Uterus (tissue), 4 donors: ENCODE data around the gene SETX. TPM values are rescaled to one million over a fixed set of nuclear protein-coding genes. Genes with fewer than 3 reads are reported as not detected.

ENCODE experiments used
- DNase-seq, 2 donors: peaks; one replicate each; pipeline ENCODE4 v3.0.0-alpha.2; 2019 to 2020
- H3K27ac ChIP-seq, 2 donors: fragments of 200-600 bp; sonication (generic); 1 replicate in 1 of 2; 2 replicates in 1 of 2; pipeline ENCODE4 v1.5.1; 2016 to 2018
- H3K27me3 ChIP-seq, 2 donors: fragments of 200-600 bp; sonication (generic); one replicate each; pipeline ENCODE4 v1.5.1; 2018 to 2019; ENCODE audit warnings: control low read depth in 1 of 2
- H3K36me3 ChIP-seq, 2 donors: fragments of 200-600 bp; sonication (generic); one replicate each; pipeline ENCODE4 v1.5.1; 2019; ENCODE audit warnings: control low read depth in 1 of 2
- H3K4me1 ChIP-seq, 2 donors: fragments of 200-600 bp; sonication (generic); one replicate each; pipeline ENCODE4 v1.5.1; 2018 to 2019; ENCODE audit warnings: control low read depth in 1 of 2
- H3K4me3 ChIP-seq, 2 donors: fragments of 200-600 bp; sonication (generic); 1 replicate in 1 of 2; 2 replicates in 1 of 2; pipeline ENCODE4 v1.5.1; 2018 to 2019; ENCODE audit warnings: mild to moderate bottlenecking in 1 of 2
- H3K9me3 ChIP-seq, 2 donors: fragments of 200-600 bp; sonication (generic); one replicate each; pipeline ENCODE4 v1.5.1; 2019; ENCODE audit warnings: control low read depth in 1 of 2
- POLR2A ChIP-seq, 2 donors: fragments of 450-650 bp; IDR thresholded peaks; one replicate each; pipeline ENCODE4 v1.6.1; 2016; ENCODE audit warnings: antibody characterized with exemption in 2 of 2, mild to moderate bottlenecking in 1 of 2, moderate library complexity in 1 of 2
- intact Hi-C: fragments of 100-400 bp; cut with DNase I; formaldehyde crosslinking; loops from one replicate; pipeline ENCODE4 v1.15.1; 2023; ENCODE audit warnings: low total_unique reads
- total RNA-seq, 4 donors: library from RNA; depleted of rRNA in 3 of 4; stranded (reverse); fragments of >200 nt in 3 of 4; gene quantifications; one replicate each; pipeline versions ENCODE4 v1.1.0 to v1.2.4, GENCODE V29; 2014 to 2023
- TF ChIP-seq, protein P1 (sequence below), 4 experiments: fragments of 200-600 bp in 2 of 4; fragments of 450-650 bp in 2 of 4; sonication (generic) in 2 of 4; IDR thresholded peaks; one replicate each; pipeline ENCODE4 v1.5.1; 2016 to 2019; ENCODE audit warnings: antibody characterized with exemption in 4 of 4, mild to moderate bottlenecking in 2 of 4, moderate library complexity in 1 of 4
- donor health status: DM: yes; HTN: yes; CAD: no.

The SETX gene
- total RNA-seq, 4 donors from 2014 or later: 36.5 to 117 (median 60.4) TPM

- Histone ChIP-seq H3K4me1 (peaks cover 0 to 17% of the 10 kb centered on the region in 2 donors), H3K9me3 (no peaks in the 10 kb centered on the region), H3K4me3 (peak overlapping the region; percentile 40 to 69), H3K27me3 (no peaks in the 10 kb centered on the region), H3K36me3 (no peaks in the 10 kb centered on the region), H3K27ac (peak overlapping the region; percentile 54 to 56)
- no peak for TF ChIP-seq POLR2A (IDR thresholded peaks at IDR 0.05)
- TF ChIP-seq, protein P1, sequence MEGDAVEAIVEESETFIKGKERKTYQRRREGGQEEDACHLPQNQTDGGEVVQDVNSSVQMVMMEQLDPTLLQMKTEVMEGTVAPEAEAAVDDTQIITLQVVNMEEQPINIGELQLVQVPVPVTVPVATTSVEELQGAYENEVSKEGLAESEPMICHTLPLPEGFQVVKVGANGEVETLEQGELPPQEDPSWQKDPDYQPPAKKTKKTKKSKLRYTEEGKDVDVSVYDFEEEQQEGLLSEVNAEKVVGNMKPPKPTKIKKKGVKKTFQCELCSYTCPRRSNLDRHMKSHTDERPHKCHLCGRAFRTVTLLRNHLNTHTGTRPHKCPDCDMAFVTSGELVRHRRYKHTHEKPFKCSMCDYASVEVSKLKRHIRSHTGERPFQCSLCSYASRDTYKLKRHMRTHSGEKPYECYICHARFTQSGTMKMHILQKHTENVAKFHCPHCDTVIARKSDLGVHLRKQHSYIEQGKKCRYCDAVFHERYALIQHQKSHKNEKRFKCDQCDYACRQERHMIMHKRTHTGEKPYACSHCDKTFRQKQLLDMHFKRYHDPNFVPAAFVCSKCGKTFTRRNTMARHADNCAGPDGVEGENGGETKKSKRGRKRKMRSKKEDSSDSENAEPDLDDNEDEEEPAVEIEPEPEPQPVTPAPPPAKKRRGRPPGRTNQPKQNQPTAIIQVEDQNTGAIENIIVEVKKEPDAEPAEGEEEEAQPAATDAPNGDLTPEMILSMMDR (IDR thresholded peaks at IDR 0.05): no peak
- intact Hi-C loops: no loop called here
- peak; percentile 30 to 42 for DNase-seq
These were observed 112.8 kb downstream of the SETX start for GRCh38 chr9:132241840-132242620.

- Histone ChIP-seq H3K27ac (peak overlapping the region; percentile 54 to 56), H3K4me1 (peaks cover 0 to 17% of the 10 kb centered on the region in 2 donors), H3K36me3 (no peaks in the 10 kb centered on the region), H3K4me3 (peak overlapping the region; percentile 40 to 69), H3K9me3 (no peaks in the 10 kb centered on the region), H3K27me3 (no peaks in the 10 kb centered on the region)
- intact Hi-C loops: no loop called here
- peak in 1 of 2 donors; percentile 27 for DNase-seq
- TF ChIP-seq POLR2A (IDR thresholded peaks at IDR 0.05): no peak
- TF ChIP-seq, protein P1 (IDR thresholded peaks at IDR 0.05): peak in 1 of 4 experiments; percentile 24
These were observed 113.3 kb downstream of the SETX start for GRCh38 chr9:132241483-132241839.

DNA sequence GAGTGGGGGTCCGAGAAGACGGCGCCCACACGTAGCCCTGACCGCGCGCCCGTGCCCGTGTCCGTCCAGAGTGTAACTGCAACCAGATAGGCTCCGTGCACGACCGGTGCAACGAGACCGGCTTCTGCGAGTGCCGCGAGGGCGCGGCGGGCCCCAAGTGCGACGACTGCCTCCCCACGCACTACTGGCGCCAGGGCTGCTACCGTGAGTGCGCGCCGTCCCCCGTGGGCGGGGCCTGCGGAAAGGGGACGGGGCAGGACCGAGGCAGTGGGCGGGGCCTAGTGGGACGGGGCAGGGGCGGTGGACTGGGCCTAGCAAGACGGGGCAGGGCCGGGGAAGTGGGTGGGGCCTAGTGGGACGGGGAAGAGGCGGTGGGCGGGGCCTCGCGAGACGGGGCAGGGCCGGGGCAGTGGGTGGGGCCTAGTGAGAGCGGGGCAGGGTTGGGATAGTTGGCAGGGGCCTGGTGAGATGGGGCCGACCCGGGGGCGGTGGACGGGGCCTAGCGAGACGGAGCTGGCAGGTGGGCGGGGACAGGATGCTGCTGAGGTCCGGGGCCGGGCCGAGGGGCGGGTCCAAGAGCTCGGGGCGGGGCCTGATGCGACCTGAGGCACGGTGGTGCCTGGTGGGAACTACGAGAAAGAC, 113.8 kb downstream of the SETX start:
- Histone ChIP-seq H3K36me3 (no peaks in the 10 kb centered on the region), H3K9me3 (no peaks in the 10 kb centered on the region), H3K27ac (peak overlapping the region; percentile 54 to 56), H3K4me3 (peak overlapping the region; percentile 40 to 69), H3K27me3 (no peaks in the 10 kb centered on the region), H3K4me1 (peaks cover 0 to 16% of the 10 kb centered on the region in 2 donors)
- peak; percentile 96 to 99 for DNase-seq
- TF ChIP-seq POLR2A (IDR thresholded peaks at IDR 0.05): peak; percentile 41 to 69
- TF ChIP-seq, protein P1 (IDR thresholded peaks at IDR 0.05): no peak
- intact Hi-C loops: no loop called here

DNA sequence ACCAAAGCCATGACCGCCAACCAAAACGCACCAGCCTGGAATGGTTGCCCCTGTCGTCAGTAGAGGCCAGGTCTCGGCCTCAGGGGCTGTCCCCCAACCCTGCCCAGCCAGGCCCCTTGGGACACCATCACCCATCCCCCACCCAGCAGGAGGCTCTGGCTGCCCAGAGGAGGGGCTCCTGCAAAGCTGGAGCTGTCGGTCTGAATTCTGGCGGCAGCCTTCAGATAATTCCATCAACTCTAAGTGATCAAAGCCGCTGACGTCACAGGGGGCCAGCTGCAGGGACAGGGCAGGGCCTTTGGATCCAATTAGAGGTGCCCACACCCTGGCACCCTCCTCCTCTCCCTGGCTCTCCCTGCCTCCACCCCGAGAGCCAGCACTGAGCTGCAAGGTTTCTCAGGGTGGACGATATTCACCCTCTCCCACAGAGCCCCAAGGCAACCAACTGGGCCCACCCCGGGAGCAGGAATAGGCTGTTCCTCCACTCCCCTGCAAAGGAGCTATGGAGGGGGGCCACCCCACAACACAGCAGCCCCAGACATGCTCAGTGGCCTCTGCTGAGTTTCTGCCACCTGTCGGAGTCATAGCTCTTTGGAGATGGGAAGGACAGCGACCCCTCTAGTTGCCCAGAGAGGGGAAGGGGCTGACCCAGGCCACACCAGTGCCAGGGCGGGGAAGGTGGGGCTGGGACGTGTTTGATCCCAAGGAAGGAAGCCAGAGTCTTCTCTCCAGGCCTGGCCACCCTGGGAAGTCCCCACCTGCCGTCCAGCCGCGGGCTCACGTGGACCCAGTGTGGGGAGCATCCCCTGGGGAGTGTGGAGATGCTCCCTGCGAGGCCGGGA, 114.6 kb downstream of the SETX start:
- TF ChIP-seq POLR2A (IDR thresholded peaks at IDR 0.05): no peak
- TF ChIP-seq, protein P1 (IDR thresholded peaks at IDR 0.05): no peak
- peak overlapping the region in 1 of 2 donors; percentile 54 for H3K27ac ChIP-seq
- H3K4me3 ChIP-seq: peak overlapping the region; percentile 40 to 69
- H3K4me1 ChIP-seq: peaks cover 0 to 8% of the 10 kb centered on the region in 2 donors
- intact Hi-C loops: loop anchor here (10.0 kb wide), 1 partner anchor 475 kb away; no protein-coding TSS in a partner anchor
- H3K9me3 ChIP-seq: no peaks in the 10 kb centered on the region
- H3K27me3 ChIP-seq: no peaks in the 10 kb centered on the region
- no peak for DNase-seq
- H3K36me3 ChIP-seq: no peaks in the 10 kb centered on the region
